Type B pancreatic cell (in vitro differentiated cells): Measurements from ENCODE around the gene TPST2. TPM values are rescaled to one million over a fixed set of nuclear protein-coding genes. Genes with fewer than 3 reads are reported as not detected.
A peak's percentile ranks its signal among the peaks of the same experiment; 100 is the strongest.

Experiments used
- DNase-seq: peaks from one replicate; pipeline ENCODE4 v3.0.0; 2021; ENCODE audit warnings: mixed read lengths; ENCODE audit not compliant: unreplicated experiment; ENCODE audit errors: extremely low spot score
- H3K27ac Mint-ChIP-seq: 2 replicates; pipeline ENCODE4 v1.8.0; 2021; ENCODE audit warnings: mild to moderate bottlenecking, mixed read lengths
- H3K27me3 Mint-ChIP-seq: 2 replicates; pipeline ENCODE4 v1.8.0; 2021; ENCODE audit warnings: mixed read lengths
- H3K36me3 Mint-ChIP-seq: 2 replicates; pipeline ENCODE4 v1.8.0; 2021; ENCODE audit warnings: mixed read lengths
- H3K4me1 Mint-ChIP-seq: one replicate; pipeline ENCODE4 v1.8.0; 2021; ENCODE audit warnings: mixed read lengths; ENCODE audit not compliant: unreplicated experiment
- H3K4me3 Mint-ChIP-seq: 2 replicates; pipeline ENCODE4 v1.8.0; 2021; ENCODE audit warnings: mild to moderate bottlenecking, mixed read lengths
- H3K9me3 Mint-ChIP-seq: 2 replicates; pipeline ENCODE4 v1.8.0; 2021; ENCODE audit warnings: mixed read lengths
- CTCF ChIP-seq: fragments of 200-600 bp; sonication (generic); conservative IDR thresholded peaks from 2 replicates; pipeline ENCODE4 v1.5.0; 2021; ENCODE audit warnings: antibody characterized with exemption, mild to moderate bottlenecking
- total RNA-seq: library from RNA; stranded (reverse); gene quantifications from 2 replicates; pipeline ENCODE4 v1.2.1, GENCODE V29; 2021; ENCODE audit warnings: low replicate concordance

The TPST2 gene
- total RNA-seq, 1 donor from 2014 or later = 15.7 TPM

GRCh38 chr22:26492220-26492619 lies 97.7 kb downstream of the TPST2 start:
- no peak overlapping the region for H3K27ac Mint-ChIP-seq
- DNase-seq = no peak
- no peak for TF ChIP-seq CTCF
- H3K4me3 Mint-ChIP-seq = no peak overlapping the region
- no peaks in the 10 kb centered on the region for H3K27me3 Mint-ChIP-seq
- no peaks in the 10 kb centered on the region for H3K9me3 Mint-ChIP-seq
- no peaks in the 10 kb centered on the region for H3K4me1 Mint-ChIP-seq
- peaks cover 18% of the 10 kb centered on the region for H3K36me3 Mint-ChIP-seq

- Mint-ChIP-seq H3K36me3 (peaks cover 13% of the 10 kb centered on the region), H3K4me1 (peaks cover 9% of the 10 kb centered on the region), H3K27me3 (no peaks in the 10 kb centered on the region), H3K27ac (no peak overlapping the region), H3K4me3 (no peak overlapping the region), H3K9me3 (no peaks in the 10 kb centered on the region)
- DNase-seq = no peak
- no peak for TF ChIP-seq CTCF
Measured at GRCh38 chr22:26489447-26490036, 100.4 kb downstream of the TPST2 start.

GRCh38 chr22:26487996-26488395 lies 101.9 kb downstream of the TPST2 start:
- no peak for TF ChIP-seq CTCF
- Mint-ChIP-seq H3K4me1 (peaks cover 12% of the 10 kb centered on the region), H3K27me3 (no peaks in the 10 kb centered on the region), H3K4me3 (no peak overlapping the region), H3K27ac (no peak overlapping the region), H3K9me3 (no peaks in the 10 kb centered on the region), H3K36me3 (peaks cover 4% of the 10 kb centered on the region)
- DNase-seq = no peak

- no peak for TF ChIP-seq CTCF
- peaks cover 7% of the 10 kb centered on the region for H3K36me3 Mint-ChIP-seq
- no peaks in the 10 kb centered on the region for H3K27me3 Mint-ChIP-seq
- DNase-seq = no peak
- no peaks in the 10 kb centered on the region for H3K9me3 Mint-ChIP-seq
- H3K27ac Mint-ChIP-seq = peak overlapping the region; percentile 96
- peaks cover 27% of the 10 kb centered on the region for H3K4me1 Mint-ChIP-seq
- H3K4me3 Mint-ChIP-seq = peak overlapping the region; percentile 97
Measured at GRCh38 chr22:26486394-26486793, 103.5 kb downstream of the TPST2 start.

- Mint-ChIP-seq H3K36me3 (peaks cover 9% of the 10 kb centered on the region), H3K4me3 (peak overlapping the region; percentile 97), H3K4me1 (peaks cover 32% of the 10 kb centered on the region), H3K9me3 (no peaks in the 10 kb centered on the region), H3K27me3 (no peaks in the 10 kb centered on the region), H3K27ac (peak overlapping the region; percentile 96)
- TF ChIP-seq CTCF = no peak
- DNase-seq = no peak
Measured at GRCh38 chr22:26485806-26486390, 104.0 kb downstream of the TPST2 start.
